ENCODE data around the gene UCK2. TPM values are rescaled to one million over a fixed set of nuclear protein-coding genes. Genes with fewer than 3 reads are reported as not detected.

Gene UCK2
- total and polyA plus RNA-seq, 9 of the 15 experiments (the other 6 are each of a cell fraction or from before 2014, with no cell fraction given) = 71.6 to 145 (median 95.8) TPM

GRCh38 chr1:165841582-165842017 lies 14.2 kb downstream of the UCK2 start (continued):
- TF ChIP-seq, protein P1, sequence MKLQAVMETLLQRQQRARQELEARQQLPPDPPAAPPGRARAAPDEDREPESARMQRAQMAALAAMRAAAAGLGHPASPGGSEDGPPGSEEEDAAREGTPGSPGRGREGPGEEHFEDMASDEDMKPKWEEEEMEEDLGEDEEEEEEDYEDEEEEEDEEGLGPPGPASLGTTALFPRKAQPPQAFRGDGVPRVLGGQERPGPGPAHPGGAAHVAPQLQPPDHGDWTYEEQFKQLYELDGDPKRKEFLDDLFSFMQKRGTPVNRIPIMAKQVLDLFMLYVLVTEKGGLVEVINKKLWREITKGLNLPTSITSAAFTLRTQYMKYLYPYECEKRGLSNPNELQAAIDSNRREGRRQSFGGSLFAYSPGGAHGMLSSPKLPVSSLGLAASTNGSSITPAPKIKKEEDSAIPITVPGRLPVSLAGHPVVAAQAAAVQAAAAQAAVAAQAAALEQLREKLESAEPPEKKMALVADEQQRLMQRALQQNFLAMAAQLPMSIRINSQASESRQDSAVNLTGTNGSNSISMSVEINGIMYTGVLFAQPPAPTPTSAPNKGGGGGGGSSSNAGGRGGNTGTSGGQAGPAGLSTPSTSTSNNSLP (IDR thresholded peaks at IDR 0.05; ENCODE audit: borderline replicate concordance, low read depth, low read length) = no peak
- TF ChIP-seq HMBOX1 (IDR thresholded peaks at IDR 0.05) (0 out of 2 replicates have a peak, but pooled peaks have one; percentile 21), BHLHE40 (IDR thresholded peaks at IDR 0.05; ENCODE audit: low read length) (0 out of 2 replicates have a peak, but pooled peaks have one; percentile 3), PPARD (CRISPR knock-in tag; IDR thresholded peaks at IDR 0.05) (no peak), SIN3A (IDR thresholded peaks at IDR 0.05; ENCODE audit: borderline replicate concordance in 2 of 2, control insufficient read depth in 1 of 2, low read depth in 2 of 2, low read length in 2 of 2) (no peak), DIDO1 (tag; IDR thresholded peaks at IDR 0.05; ENCODE audit: low read depth) (no peak), ATF3 (IDR thresholded peaks at IDR 0.05) (peak; percentile 31; the same call in 1 of the 2 replicates), ATF3 (CRISPR knock-in tag; conservative IDR thresholded peaks at IDR 0.05) (no peak), POLR3G (IDR thresholded peaks at IDR 0.05; ENCODE audit: extremely low read depth, insufficient read length, insufficient replicate concordance) (no peak), ZNF316 (IDR thresholded peaks at IDR 0.05) (peak; percentile 70), GABPB2 (CRISPR knock-in tag; conservative IDR thresholded peaks at IDR 0.05) (no peak), TFAP4 (CRISPR knock-in tag; IDR thresholded peaks at IDR 0.05; ENCODE audit: borderline replicate concordance) (no peak), ZNF449 (CRISPR knock-in tag; IDR thresholded peaks at IDR 0.05) (no peak), SP1 (CRISPR knock-in tag; IDR thresholded peaks at IDR 0.05) (no peak), ZNF696 (CRISPR knock-in tag; conservative IDR thresholded peaks at IDR 0.05) (no peak), HNRNPLL (IDR thresholded peaks at IDR 0.05; ENCODE audit: low read depth, low read length, poor library complexity, severe bottlenecking) (no peak), ATF1 (CRISPR knock-in tag; IDR thresholded peaks at IDR 0.05) (no peak), ATF1 (tag; IDR thresholded peaks at IDR 0.05) (no peak), ZFP1 (CRISPR knock-in tag; IDR thresholded peaks at IDR 0.05) (no peak)
- TF ChIP-seq, protein P2, sequence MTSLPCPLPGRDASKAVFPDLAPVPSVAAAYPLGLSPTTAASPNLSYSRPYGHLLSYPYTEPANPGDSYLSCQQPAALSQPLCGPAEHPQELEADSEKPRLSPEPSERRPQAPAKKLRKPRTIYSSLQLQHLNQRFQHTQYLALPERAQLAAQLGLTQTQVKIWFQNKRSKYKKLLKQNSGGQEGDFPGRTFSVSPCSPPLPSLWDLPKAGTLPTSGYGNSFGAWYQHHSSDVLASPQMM (CRISPR knock-in tag; IDR thresholded peaks at IDR 0.05) = no peak

Measured in K562 (cell line).